Measurements from ENCODE around the gene ADARB2. TPM values are rescaled to one million over a fixed set of nuclear protein-coding genes. Genes with fewer than 3 reads are reported as not detected.

The ADARB2 gene
- total and polyA plus RNA-seq, 4 donors, result 0.55 to 0.70 (median 0.59) TPM; not detected in 1

DNA sequence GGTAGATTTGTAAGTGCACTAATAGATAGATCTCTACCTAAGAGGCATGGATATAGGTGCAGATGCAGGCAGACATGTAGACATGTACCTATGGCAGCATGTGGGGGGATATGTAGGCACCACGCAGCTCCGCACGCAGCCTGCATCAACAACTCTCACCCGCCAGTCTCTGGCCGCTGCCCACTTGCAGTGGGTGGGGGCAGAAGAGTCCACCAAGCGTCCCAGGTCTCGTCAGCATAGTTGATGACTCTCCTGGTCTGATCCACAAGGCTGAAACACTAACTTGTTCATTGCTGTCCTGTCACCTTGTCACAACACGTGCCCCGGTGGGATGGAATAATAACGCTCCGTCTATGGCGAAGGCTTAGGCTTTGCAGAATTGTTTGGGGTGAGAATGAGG, 252.0 kb downstream of the ADARB2 start:
- no peaks in the 10 kb centered on the region for H3K4me1 ChIP-seq (ENCODE audit: control insufficient read depth in 4 of 4, insufficient read depth in 4 of 4, low read length in 3 of 4)
- H3K9me3 ChIP-seq (ENCODE audit: control insufficient read depth in 4 of 4, low read length in 3 of 4), result no peaks in the 10 kb centered on the region
- no peak for DNase-seq (ENCODE audit: low spot score)
- 93% methylated on average over 12 of the region's 12 CpGs for WGBS
- TF ChIP-seq HNF4G (IDR thresholded peaks at IDR 0.05) (no peak), HNF4A (conservative IDR thresholded peaks at IDR 0.05) (no peak), RAD21 (IDR thresholded peaks at IDR 0.05) (no peak), FOXA2 (IDR thresholded peaks at IDR 0.05) (no peak), RXRA (IDR thresholded peaks at IDR 0.05) (no peak), FOXA1 (IDR thresholded peaks at IDR 0.05) (no peak), EGR1 (IDR thresholded peaks at IDR 0.05; ENCODE audit: low read depth in 2 of 2) (no peak), TAF1 (conservative IDR thresholded peaks at IDR 0.05) (no peak), GABPA (IDR thresholded peaks at IDR 0.05 in 1 of 2, conservative IDR thresholded peaks at IDR 0.05 in 1 of 2) (no peak)
- TF ChIP-seq, protein P1, sequence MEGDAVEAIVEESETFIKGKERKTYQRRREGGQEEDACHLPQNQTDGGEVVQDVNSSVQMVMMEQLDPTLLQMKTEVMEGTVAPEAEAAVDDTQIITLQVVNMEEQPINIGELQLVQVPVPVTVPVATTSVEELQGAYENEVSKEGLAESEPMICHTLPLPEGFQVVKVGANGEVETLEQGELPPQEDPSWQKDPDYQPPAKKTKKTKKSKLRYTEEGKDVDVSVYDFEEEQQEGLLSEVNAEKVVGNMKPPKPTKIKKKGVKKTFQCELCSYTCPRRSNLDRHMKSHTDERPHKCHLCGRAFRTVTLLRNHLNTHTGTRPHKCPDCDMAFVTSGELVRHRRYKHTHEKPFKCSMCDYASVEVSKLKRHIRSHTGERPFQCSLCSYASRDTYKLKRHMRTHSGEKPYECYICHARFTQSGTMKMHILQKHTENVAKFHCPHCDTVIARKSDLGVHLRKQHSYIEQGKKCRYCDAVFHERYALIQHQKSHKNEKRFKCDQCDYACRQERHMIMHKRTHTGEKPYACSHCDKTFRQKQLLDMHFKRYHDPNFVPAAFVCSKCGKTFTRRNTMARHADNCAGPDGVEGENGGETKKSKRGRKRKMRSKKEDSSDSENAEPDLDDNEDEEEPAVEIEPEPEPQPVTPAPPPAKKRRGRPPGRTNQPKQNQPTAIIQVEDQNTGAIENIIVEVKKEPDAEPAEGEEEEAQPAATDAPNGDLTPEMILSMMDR (IDR thresholded peaks at IDR 0.05; ENCODE audit: low read depth, low read length, missing input control), result no peak
- TF ChIP-seq, protein P2, sequence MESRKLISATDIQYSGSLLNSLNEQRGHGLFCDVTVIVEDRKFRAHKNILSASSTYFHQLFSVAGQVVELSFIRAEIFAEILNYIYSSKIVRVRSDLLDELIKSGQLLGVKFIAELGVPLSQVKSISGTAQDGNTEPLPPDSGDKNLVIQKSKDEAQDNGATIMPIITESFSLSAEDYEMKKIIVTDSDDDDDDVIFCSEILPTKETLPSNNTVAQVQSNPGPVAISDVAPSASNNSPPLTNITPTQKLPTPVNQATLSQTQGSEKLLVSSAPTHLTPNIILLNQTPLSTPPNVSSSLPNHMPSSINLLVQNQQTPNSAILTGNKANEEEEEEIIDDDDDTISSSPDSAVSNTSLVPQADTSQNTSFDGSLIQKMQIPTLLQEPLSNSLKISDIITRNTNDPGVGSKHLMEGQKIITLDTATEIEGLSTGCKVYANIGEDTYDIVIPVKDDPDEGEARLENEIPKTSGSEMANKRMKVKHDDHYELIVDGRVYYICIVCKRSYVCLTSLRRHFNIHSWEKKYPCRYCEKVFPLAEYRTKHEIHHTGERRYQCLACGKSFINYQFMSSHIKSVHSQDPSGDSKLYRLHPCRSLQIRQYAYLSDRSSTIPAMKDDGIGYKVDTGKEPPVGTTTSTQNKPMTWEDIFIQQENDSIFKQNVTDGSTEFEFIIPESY (IDR thresholded peaks at IDR 0.05), result no peak
- TF ChIP-seq, protein P3, sequence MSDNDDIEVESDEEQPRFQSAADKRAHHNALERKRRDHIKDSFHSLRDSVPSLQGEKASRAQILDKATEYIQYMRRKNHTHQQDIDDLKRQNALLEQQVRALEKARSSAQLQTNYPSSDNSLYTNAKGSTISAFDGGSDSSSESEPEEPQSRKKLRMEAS (IDR thresholded peaks at IDR 0.05), result no peak
- TF ChIP-seq, protein P4, sequence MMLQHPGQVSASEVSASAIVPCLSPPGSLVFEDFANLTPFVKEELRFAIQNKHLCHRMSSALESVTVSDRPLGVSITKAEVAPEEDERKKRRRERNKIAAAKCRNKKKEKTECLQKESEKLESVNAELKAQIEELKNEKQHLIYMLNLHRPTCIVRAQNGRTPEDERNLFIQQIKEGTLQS (IDR thresholded peaks at IDR 0.05), result no peak
- no peak overlapping the region for H3K4me3 ChIP-seq (ENCODE audit: low read depth in 1 of 3, low read length in 3 of 3)
- no peaks in the 10 kb centered on the region for H3K36me3 ChIP-seq (ENCODE audit: control insufficient read depth in 4 of 4, insufficient read depth in 3 of 4, low read depth in 1 of 4, low read length in 3 of 4)
- peaks cover 0 to 7% (median 0%) of the 10 kb centered on the region in 4 donors for H3K27me3 ChIP-seq (ENCODE audit: control insufficient read depth in 4 of 4, insufficient read depth in 4 of 4, low read length in 3 of 4)
- no peak overlapping the region for H3K27ac ChIP-seq (ENCODE audit: low read depth in 1 of 2, low read length in 2 of 2)
- H3K9ac ChIP-seq (ENCODE audit: low read depth in 1 of 2, low read length in 2 of 2), result no peak overlapping the region

DNA sequence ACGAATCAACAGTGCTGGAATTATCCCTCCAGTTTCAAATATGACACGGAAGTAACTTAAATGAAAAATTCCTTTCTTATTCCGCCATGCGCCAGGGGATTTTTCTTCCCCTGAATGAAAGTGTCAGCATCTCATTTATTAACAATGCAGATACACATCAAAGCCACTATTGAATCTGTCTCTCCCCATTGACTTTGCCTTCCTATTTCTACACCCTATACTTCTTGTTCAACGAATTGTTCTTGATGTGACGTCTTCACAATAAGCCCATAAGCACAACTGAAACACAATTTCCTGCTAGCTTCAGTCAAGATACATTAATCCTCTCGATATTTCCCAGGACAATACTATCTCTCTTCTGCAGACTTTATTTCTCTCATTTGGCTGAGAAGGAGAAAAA, 253.5 kb downstream of the ADARB2 start:
- H3K9me3 ChIP-seq (ENCODE audit: control insufficient read depth in 4 of 4, low read length in 3 of 4), result peaks cover 0 to under 1% (median 0%) of the 10 kb centered on the region in 4 donors
- TF ChIP-seq, protein P2 (IDR thresholded peaks at IDR 0.05), result no peak
- TF ChIP-seq EGR1 (IDR thresholded peaks at IDR 0.05; ENCODE audit: low read depth in 2 of 2) (no peak), HNF4A (conservative IDR thresholded peaks at IDR 0.05) (no peak), HNF4G (IDR thresholded peaks at IDR 0.05) (no peak), JUND (IDR thresholded peaks at IDR 0.05) (no peak)
- TF ChIP-seq, protein P5, sequence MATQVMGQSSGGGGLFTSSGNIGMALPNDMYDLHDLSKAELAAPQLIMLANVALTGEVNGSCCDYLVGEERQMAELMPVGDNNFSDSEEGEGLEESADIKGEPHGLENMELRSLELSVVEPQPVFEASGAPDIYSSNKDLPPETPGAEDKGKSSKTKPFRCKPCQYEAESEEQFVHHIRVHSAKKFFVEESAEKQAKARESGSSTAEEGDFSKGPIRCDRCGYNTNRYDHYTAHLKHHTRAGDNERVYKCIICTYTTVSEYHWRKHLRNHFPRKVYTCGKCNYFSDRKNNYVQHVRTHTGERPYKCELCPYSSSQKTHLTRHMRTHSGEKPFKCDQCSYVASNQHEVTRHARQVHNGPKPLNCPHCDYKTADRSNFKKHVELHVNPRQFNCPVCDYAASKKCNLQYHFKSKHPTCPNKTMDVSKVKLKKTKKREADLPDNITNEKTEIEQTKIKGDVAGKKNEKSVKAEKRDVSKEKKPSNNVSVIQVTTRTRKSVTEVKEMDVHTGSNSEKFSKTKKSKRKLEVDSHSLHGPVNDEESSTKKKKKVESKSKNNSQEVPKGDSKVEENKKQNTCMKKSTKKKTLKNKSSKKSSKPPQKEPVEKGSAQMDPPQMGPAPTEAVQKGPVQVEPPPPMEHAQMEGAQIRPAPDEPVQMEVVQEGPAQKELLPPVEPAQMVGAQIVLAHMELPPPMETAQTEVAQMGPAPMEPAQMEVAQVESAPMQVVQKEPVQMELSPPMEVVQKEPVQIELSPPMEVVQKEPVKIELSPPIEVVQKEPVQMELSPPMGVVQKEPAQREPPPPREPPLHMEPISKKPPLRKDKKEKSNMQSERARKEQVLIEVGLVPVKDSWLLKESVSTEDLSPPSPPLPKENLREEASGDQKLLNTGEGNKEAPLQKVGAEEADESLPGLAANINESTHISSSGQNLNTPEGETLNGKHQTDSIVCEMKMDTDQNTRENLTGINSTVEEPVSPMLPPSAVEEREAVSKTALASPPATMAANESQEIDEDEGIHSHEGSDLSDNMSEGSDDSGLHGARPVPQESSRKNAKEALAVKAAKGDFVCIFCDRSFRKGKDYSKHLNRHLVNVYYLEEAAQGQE (IDR thresholded peaks at IDR 0.05), result no peak
- TF ChIP-seq, protein P3 (IDR thresholded peaks at IDR 0.05), result no peak
- TF ChIP-seq, protein P4 (IDR thresholded peaks at IDR 0.05), result no peak
- TF ChIP-seq, protein P1 (IDR thresholded peaks at IDR 0.05; ENCODE audit: low read depth, low read length, missing input control), result no peak
- DNase-seq (ENCODE audit: low spot score), result no peak
- no peaks in the 10 kb centered on the region for H3K4me1 ChIP-seq (ENCODE audit: control insufficient read depth in 4 of 4, insufficient read depth in 4 of 4, low read length in 3 of 4)
- no peak overlapping the region for H3K27ac ChIP-seq (ENCODE audit: low read depth in 1 of 2, low read length in 2 of 2)
- H3K9ac ChIP-seq (ENCODE audit: low read depth in 1 of 2, low read length in 2 of 2), result no peak overlapping the region
- WGBS, result 64% methylated on average over 7 of the region's 7 CpGs
- H3K36me3 ChIP-seq (ENCODE audit: control insufficient read depth in 4 of 4, insufficient read depth in 3 of 4, low read depth in 1 of 4, low read length in 3 of 4), result no peaks in the 10 kb centered on the region
- no peak overlapping the region for H3K4me3 ChIP-seq (ENCODE audit: low read depth in 1 of 3, low read length in 3 of 3)
- H3K27me3 ChIP-seq (ENCODE audit: control insufficient read depth in 4 of 4, insufficient read depth in 4 of 4, low read length in 3 of 4), result peaks cover 0 to 7% (median 0%) of the 10 kb centered on the region in 4 donors
